HG02798 (cell line): ENCODE measurements around the gene PCDHGC3.

Experiments
- ATAC-seq: cut with Tn5 transposase; IDR thresholded peaks from one replicate; pipeline ENCODE4 v1.9.1; 2021; ENCODE audit warnings: mild to moderate bottlenecking; ENCODE audit not compliant: unreplicated experiment, poor library complexity

PCDHGC3 gene

GRCh38 chr5:141518618-141519015 is 42.9 kb downstream of the PCDHGC3 start:
- no peak for ATAC-seq

GRCh38 chr5:141519605-141520565 is 44.1 kb downstream of the PCDHGC3 start:
- no peak for ATAC-seq

DNA sequence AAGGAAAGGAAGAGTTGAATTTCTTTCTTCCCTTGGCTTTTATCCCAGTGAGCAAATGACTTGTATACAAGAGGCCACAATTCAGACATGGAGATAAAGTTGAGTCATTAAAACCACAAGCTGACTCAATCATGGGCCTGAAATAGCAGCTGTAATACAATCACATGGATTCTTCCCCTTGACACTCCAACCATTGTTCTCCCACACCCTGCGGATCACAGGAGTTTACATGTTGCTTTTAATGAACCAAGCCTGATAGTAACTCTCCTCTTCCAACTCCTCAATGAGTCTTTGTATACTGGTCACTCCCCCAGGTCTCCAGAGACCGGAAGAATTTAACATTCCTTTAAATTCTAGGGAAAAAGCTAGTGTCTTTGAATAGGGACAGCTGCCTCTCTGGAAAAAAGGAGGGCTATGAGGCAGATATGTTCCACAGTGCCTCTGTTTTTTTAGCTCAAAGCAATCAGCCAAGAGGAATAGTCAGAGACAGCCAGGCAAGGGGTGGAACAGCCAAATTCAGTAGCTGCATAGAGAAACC is 45.5 kb downstream of the PCDHGC3 start:
- no peak for ATAC-seq

DNA sequence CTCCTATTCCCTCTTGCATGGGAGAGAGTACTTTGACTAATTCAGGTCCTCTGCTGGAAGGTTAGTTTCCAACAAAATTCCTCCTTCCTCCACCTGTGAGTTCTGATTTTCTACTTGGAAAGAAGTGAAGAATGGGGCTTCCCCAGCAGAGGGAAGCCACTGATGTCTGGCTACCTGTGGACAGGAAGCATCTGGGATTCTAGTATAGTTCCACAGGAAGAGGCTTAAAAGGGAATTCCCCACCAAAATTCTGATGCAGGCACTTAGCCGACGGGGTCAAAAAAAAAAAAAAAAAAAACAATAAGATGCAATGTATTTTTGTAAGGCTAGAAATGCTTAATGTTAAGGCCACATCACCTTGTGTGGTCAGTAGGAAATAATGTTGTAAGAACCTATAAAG is 46.5 kb downstream of the PCDHGC3 start:
- no peak for ATAC-seq

GRCh38 chr5:141523991-141524390 is 48.2 kb downstream of the PCDHGC3 start:
- no peak for ATAC-seq

DNA sequence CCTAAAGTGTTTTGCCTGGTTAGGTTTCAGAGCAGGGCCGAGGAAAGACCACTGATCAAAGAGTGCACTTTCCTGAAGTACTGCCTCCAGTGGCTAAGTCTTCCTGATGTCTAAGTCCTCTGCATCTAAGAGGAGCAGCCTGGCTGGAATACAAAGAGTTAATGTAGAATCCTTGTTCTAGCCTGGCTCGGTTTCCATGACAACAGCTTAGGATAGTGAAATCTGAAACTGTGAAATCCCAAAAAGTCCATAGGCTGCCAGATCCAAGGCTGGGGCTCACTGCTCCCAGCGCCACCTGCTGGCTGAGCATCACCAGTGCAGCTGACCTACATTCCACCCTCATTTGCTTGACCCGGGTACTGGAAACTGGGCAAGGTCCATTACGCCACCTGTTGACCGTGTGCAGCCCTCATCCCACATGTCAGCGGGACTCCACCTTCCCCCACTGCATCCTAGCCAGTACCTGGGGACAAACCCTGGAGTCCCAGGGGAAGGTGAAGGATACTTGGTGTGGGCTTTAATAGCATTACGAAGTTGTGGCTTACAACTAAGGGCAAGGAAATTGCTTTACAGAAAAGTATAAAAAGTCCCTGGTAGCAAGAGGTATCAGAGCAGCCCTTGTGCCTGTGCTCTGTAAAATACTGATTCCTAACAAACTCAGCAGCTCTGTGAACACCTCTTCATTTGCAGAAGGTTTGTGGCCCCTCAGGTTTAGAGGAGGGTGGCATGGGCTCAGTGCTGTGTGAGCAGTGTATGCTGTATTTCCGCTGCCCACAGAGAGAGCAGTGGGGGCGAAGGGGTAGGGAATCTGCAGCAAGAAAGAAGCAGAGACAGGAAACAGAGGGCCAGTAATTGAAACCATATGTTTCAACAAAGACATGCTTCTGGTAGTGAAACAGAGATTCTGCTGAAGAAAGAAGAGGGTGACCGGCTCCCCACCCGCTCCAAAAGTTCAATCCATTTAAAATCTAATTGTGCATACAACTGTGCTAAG is 49.1 kb downstream of the PCDHGC3 start:
- ATAC-seq: peak; percentile 86

GRCh38 chr5:141525653-141526052 is 49.9 kb downstream of the PCDHGC3 start:
- no peak for ATAC-seq

DNA sequence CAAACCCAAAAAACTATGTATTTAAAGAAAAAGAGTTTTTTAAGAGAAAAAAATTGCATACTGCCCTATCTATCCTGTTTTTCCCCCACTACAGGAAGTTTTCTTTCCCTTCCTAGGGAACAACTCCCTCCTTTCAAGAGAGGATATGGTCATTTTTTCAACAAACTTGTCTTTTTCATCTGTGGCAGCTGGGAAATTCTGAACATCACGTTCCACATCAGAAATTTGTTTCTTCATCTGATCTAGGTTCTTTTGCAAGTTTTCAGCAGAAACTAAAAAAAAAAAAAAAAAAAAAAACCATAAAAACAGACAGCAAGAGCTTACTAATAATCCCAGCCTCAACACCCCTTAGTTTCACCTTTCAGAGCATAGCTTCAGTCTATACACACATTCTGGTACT is 51.7 kb downstream of the PCDHGC3 start:
- ATAC-seq: no peak
